ENCODE data around the gene PACSIN2. TPM values are rescaled to one million over a fixed set of nuclear protein-coding genes. Genes with fewer than 3 reads are reported as not detected.

PACSIN2 gene
- total RNA-seq, 1 donor from 2014 or later = 46.2 TPM

DNA sequence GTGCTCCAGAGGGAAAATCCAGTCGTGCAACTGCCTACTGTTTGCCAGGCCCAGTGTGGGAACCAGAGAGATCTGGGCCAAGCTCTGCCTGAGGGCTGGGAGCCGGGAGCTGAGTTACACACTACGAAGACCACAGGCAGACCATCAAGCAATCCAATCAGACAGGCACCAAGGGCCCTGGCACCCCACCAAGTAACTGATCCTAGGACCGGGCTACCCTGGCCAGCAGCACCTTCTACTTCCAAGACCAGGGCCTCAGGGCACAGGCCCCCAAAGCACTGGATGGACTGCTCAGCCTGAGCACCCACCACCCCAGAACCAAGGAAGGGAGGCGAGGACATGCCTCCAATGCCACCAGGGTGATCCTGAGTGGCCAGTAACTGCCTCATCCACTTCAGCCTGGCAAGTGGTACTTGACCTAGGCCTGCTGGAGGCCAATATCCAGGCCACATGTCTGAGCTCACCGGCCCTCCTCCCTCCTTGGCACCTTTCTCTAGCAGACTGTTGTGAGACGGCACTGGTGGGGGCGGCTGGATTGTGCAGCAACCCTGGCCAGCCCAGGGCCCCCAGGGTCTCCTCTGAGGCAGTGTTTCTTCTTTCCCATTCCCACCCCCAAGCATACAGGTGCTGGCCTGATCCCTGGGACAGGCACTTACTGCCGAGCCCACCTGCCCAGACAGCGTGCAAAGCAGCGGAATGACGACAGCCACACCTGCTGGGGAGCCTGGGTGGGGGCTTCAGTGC lies 137.2 kb downstream of the PACSIN2 start:
- Histone ChIP-seq H3K4me1 (no peaks in the 10 kb centered on the region), H3K36me3 (peaks cover 3 to 62% of the 10 kb centered on the region in 2 donors), H3K4me3 (no peak overlapping the region), H3K27me3 (no peaks in the 10 kb centered on the region), H3K27ac (no peak overlapping the region), H3K9me3 (no peaks in the 10 kb centered on the region)
- intact Hi-C loops (cut with DNase I) = no loop called here
- DNase-seq (ENCODE audit: extremely low spot score in 2 of 2) = no peak
- no peak for TF ChIP-seq POLR2A (IDR thresholded peaks at IDR 0.05)
- TF ChIP-seq POLR2AphosphoS5 (IDR thresholded peaks at IDR 0.05; ENCODE audit: insufficient read depth in 1 of 2, low read depth in 1 of 2) = no peak
- TF ChIP-seq, protein P1, sequence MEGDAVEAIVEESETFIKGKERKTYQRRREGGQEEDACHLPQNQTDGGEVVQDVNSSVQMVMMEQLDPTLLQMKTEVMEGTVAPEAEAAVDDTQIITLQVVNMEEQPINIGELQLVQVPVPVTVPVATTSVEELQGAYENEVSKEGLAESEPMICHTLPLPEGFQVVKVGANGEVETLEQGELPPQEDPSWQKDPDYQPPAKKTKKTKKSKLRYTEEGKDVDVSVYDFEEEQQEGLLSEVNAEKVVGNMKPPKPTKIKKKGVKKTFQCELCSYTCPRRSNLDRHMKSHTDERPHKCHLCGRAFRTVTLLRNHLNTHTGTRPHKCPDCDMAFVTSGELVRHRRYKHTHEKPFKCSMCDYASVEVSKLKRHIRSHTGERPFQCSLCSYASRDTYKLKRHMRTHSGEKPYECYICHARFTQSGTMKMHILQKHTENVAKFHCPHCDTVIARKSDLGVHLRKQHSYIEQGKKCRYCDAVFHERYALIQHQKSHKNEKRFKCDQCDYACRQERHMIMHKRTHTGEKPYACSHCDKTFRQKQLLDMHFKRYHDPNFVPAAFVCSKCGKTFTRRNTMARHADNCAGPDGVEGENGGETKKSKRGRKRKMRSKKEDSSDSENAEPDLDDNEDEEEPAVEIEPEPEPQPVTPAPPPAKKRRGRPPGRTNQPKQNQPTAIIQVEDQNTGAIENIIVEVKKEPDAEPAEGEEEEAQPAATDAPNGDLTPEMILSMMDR (IDR thresholded peaks at IDR 0.05) = no peak

DNA sequence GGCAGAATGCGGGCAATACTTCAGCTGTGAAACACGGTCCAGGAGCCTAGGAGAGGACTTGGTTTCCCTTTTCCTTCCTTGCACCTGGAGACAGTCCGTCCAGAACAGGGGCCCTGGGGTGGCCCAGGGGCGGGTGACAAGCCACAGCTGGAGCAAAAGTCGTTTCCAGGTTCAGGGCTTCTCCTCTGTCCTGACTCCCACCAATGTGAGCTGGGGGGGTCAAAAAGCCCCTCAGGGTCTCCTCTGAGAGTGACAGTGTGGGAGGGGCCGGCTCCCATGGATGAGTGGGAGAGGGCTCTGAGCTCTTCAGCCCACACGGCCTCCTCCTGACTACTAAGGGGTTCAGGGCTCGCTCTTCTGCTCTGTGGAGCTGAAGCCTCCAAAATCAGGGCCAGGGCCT lies 137.8 kb downstream of the PACSIN2 start:
- no peak for DNase-seq (ENCODE audit: extremely low spot score in 2 of 2)
- Histone ChIP-seq H3K9me3 (no peaks in the 10 kb centered on the region), H3K4me1 (no peaks in the 10 kb centered on the region), H3K27ac (no peak overlapping the region), H3K36me3 (peaks cover 3 to 63% of the 10 kb centered on the region in 2 donors), H3K27me3 (no peaks in the 10 kb centered on the region), H3K4me3 (no peak overlapping the region)
- no peak for TF ChIP-seq POLR2AphosphoS5 (IDR thresholded peaks at IDR 0.05; ENCODE audit: insufficient read depth in 1 of 2, low read depth in 1 of 2)
- TF ChIP-seq, protein P1 (IDR thresholded peaks at IDR 0.05) = no peak
- no peak for TF ChIP-seq POLR2A (IDR thresholded peaks at IDR 0.05)
- intact Hi-C loops (cut with DNase I) = no loop called here

DNA sequence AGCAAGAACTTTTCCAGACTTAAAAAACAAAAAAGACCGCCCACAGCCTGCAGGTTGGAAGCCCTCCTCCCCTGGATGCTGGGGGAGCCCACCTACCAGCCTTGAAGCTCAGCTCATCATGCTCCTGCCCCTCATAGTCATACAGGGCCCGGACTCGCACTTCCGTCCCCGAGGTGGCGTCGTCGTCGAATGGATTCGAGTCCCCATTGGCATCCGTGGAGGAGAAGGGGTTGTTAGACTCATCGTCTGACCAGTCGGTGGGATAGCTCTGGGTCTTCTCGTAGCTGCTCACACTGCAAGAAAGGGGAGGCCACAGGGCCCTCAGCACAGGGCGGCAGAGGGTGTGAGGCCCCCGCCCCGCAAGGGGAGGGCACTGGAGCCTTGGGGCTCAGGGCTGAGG lies 138.9 kb downstream of the PACSIN2 start:
- no peak overlapping the region for H3K4me3 ChIP-seq
- DNase-seq (ENCODE audit: extremely low spot score in 2 of 2) = no peak
- H3K4me1 ChIP-seq = no peaks in the 10 kb centered on the region
- peaks cover 3 to 62% of the 10 kb centered on the region in 2 donors for H3K36me3 ChIP-seq
- no peak overlapping the region for H3K27ac ChIP-seq
- no peaks in the 10 kb centered on the region for H3K27me3 ChIP-seq
- H3K9me3 ChIP-seq = no peaks in the 10 kb centered on the region
- intact Hi-C loops (cut with DNase I) = no loop called here
- TF ChIP-seq, protein P1 (IDR thresholded peaks at IDR 0.05) = no peak
- TF ChIP-seq POLR2A (IDR thresholded peaks at IDR 0.05) (no peak), POLR2AphosphoS5 (IDR thresholded peaks at IDR 0.05; ENCODE audit: insufficient read depth in 1 of 2, low read depth in 1 of 2) (no peak)

DNA sequence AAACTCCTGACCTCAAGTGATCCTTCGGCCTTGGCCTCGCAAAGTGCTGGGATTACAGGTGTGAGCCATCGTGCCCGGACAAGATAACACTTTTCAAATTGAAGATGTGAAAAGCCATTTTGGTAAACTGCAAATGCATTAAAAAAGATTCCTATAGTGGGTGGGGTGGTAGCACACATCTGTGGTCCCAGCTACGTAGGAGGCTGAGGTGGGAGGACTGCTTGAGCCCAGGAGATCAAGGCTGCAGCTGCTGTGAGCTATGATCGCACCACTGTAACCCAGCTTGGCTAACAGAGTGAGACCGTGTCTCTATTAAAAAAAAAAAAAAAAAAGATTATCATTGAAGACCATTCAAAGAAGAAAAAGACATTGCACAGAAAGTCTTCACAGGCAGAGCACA lies 140.9 kb downstream of the PACSIN2 start:
- Histone ChIP-seq H3K27me3 (no peaks in the 10 kb centered on the region), H3K9me3 (no peaks in the 10 kb centered on the region), H3K27ac (no peak overlapping the region), H3K36me3 (peaks cover 3 to 49% of the 10 kb centered on the region in 2 donors), H3K4me1 (peaks cover 4% of the 10 kb centered on the region), H3K4me3 (no peak overlapping the region)
- TF ChIP-seq, protein P1 (IDR thresholded peaks at IDR 0.05) = no peak
- TF ChIP-seq POLR2A (IDR thresholded peaks at IDR 0.05) = no peak
- no peak for TF ChIP-seq POLR2AphosphoS5 (IDR thresholded peaks at IDR 0.05; ENCODE audit: insufficient read depth in 1 of 2, low read depth in 1 of 2)
- intact Hi-C loops (cut with DNase I) = no loop called here
- DNase-seq (ENCODE audit: extremely low spot score in 2 of 2) = no peak

DNA sequence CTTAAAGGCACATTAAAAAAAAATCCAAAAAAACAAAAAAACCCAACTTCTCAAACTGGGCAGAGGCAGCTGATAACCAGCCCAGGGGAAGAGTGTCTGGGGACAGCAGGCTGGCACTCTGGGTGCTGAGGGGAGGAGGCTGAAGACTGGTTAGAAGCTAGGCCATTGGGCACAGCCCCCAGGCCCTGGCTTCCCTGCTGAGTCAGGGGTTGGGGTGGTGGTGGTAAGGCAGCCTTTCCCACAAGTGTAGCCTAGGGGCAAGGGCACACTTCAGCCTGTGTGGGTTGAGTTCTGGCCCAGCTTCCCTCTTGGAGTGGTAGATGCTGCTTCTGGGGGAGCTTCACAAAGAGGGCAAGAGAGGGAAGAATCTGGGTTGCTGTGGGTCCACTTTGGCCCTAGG lies 141.6 kb downstream of the PACSIN2 start:
- intact Hi-C loops (cut with DNase I) = no loop called here
- no peak overlapping the region for H3K27ac ChIP-seq
- no peak for TF ChIP-seq POLR2A (IDR thresholded peaks at IDR 0.05)
- no peak for TF ChIP-seq POLR2AphosphoS5 (IDR thresholded peaks at IDR 0.05; ENCODE audit: insufficient read depth in 1 of 2, low read depth in 1 of 2)
- TF ChIP-seq, protein P1 (IDR thresholded peaks at IDR 0.05) = no peak
- no peak for DNase-seq (ENCODE audit: extremely low spot score in 2 of 2)
- H3K27me3 ChIP-seq = no peaks in the 10 kb centered on the region
- no peak overlapping the region for H3K4me3 ChIP-seq
- H3K9me3 ChIP-seq = no peaks in the 10 kb centered on the region
- H3K36me3 ChIP-seq = peaks cover 3 to 47% of the 10 kb centered on the region in 2 donors
- H3K4me1 ChIP-seq = peaks cover 11% of the 10 kb centered on the region
